Anterior cingulate cortex (tissue), 58 donors: ENCODE results near the gene GTPBP1.

Experiments
- DNase-seq, 58 donors: peaks; one replicate each; lab custom pipeline; 2025; lab: John Stamatoyannopoulos, UW

Gene GTPBP1

DNA sequence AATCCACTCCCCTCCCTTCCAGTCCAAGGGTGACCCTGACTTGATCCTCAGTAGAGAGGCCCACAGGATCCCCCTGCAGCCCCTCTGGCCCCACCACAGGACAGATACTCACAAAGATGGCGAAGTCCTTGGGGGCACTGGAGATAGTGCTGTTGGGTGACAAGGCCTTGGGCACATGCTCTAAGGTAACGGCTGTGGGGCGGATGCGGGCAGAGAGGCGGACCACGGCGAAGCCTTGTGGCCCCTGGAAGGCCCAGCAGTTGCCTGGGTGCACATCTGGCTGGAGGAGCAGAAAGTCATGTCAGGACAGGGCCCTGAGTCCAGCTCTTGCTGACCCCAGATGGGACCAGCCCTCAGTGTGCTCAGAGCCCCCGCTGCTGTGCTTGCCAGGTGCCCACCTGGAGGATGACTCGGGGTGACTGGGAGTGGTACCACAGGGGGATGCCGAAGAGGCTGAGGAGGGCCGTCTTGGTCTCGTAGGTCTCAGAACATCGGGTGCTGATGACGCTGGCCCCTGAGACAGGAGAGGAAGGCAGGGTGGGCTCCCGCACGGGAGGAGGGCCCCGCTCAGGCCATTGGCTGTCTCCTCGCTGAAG lies 32.8 kb downstream of the GTPBP1 start:
- no peak for DNase-seq

DNA sequence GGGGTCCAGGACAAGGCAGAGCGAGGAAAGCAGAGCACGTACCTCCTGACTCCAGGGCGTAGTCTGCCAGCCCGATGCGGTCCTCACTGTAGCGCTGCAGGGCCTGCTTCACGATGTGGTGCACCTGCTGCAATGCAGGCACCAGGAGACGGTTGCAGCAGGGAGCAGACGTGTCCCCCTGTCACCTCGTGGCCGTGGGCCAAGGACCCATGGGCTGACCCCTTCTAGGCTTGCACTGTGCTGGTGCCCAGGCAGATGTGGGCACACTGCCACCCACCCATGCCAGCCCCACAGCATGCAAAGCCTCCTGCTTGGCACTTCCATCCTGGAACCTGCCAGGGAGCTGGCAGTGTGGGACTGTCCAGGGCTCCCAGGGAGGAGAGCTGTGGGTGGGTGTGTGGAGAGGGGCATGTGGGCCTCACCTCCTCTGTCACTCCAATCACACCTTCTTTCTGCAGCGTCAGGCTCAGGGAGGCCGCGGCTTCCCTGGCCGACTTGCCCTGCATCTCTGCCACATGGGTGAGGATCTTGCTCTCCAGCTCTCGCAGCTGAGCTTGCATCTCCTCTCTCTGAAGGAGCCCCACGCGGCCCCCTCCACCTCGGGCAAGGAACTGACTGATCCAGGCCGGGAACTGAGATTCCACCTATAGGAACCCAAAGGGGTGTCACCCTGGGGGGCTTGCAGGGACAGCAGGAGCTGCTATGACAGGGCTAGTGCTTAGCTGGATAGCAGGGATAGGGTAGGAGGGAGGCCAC lies 33.7 kb downstream of the GTPBP1 start:
- peak in 1 of 58 donors; percentile 37 for DNase-seq

DNA sequence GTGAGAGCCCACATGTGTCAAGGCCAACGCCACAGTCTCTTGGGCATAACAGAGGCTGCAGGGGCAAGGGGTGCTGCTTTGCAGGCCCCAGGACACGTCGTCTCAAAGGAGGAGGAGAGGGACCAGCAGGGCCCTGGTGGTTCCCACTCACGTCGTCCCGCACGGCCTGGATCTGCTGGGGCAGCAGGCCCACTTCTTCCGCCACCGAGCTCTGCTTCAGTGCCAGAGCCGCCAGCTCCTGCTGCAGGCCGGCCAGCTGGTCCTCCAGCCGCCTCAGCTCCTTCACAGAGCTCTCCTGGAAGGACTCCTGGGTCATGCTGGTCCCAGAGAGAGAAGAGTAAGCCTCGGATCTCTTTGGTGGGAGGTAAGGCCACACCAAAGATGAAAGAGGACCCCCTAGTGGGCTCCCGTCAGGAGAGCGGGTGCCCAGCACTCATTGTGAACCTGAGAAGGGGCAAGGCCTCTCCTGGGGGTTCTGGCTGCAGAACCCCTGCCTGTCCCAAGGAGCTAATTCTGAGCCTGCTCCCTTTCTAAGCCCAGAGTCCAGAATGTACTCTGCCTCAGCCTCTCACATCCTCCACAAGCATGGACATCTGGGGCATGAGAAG lies 34.5 kb downstream of the GTPBP1 start:
- peak in 3 of 58 donors; percentile 22 to 36 (median 27) for DNase-seq

DNA sequence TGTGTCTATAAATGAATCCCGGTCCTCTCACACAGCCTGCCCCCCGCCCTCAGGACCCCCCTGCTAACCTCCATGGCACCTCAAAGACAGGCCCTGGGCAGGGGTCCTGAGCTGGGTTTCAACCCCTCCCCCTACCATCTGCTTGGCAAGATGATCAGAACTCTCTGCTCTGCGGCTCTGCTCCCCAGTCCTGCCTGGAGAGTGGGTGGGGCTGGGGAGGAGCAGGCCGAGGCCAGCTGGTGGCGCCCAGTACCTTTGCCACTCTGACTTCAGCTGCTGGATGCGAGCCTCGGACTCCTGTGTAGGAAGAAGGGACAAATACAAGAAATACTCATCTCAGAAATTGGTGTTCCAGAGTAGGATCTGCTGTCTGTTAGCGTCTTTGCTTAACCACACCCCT lies 35.0 kb downstream of the GTPBP1 start:
- DNase-seq = peak in 1 of 58 donors; percentile 60

DNA sequence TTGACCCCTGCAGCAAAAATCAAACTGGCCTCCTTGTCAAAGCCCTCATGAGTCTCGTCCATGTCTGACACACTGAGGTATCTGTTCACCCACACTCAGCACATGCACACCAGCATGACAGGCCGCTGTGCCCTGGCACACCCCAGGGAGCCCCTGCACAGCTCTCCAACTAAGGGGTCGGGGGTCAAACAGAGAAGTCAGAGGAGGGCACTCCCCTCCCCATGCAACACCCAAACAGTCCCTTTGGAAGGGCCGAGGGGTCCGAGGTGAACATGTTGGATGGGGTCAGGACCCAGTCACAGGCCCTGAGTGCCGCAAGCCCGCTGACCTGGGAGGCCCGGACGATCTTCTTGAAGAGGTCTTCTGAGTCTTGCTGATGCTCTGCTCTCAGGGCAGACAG lies 35.4 kb downstream of the GTPBP1 start:
- no peak for DNase-seq

DNA sequence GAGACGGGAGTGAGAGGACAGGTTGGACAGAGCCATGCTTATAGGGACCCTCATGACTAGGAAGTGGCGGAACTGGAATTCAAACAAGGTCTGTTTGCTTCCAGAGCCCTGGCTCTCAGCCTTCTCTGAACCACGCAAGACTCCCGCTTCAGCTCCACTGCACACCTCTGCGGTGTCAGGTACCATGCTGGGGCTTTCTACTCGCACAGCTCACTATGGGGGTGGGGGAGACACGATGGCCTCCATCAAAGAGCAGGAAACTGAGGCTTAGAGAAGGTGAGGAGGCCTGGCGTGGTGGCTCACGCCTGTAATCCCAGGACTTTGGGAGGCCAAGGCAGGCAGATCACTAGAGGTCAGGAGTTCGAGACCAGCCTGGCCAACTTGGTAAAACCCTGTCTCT lies 35.8 kb downstream of the GTPBP1 start:
- no peak for DNase-seq

DNA sequence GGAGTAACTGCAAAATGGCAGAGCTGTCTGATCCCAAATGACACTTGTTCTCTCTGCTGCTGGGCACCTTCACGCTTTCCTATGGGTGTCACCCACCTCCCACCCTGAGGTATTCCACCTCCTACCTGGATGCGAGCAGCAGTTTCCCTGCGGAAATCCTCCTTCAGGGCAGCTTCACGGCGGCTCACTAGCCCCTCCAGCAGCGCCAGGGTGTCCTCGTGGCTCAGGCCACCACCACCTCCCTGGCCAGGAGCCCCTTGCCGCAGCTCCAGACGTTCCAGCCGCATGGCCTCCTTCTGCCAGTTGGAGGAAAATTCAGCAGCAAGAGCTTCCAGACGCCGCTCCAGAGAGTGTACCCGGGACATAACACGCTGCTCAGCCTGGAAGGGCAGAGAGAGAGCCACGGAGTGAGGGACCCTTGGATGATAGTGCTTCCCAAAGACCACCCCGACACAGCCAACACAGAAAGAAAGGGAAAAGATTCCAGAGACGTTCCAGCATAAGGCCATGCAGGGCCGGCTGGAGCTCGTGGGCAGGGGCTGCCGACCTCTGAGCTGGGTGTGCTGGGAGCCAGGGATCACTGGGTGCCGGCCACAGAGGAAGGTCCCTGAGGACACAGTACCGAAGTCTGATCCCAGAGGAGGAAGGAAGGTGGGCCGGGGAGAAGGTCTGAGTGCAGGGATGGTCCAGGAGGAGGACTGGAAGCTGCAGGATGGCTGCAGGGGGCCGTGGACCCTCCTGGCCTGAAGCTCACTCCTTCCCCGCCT lies 36.6 kb downstream of the GTPBP1 start:
- no peak for DNase-seq

DNA sequence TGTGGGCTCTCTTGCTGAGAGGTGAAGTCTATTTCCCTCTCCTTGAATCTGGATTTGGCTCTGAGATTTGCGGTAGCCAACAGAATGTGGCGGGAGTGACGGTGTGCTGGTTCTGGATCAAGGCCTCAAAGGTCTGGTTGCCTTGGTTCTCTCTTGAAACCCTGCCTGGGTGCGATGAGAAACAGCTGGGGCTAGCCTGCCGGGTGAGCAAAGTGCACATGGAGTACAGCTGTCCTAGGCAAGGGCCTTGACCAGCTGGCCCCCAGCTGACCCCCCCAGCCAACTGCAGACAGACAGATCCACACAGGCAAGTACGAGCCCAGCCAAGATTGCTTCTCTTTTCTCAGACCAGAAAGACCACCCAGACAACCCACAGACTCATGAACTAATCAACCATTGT lies 39.2 kb downstream of the GTPBP1 start:
- DNase-seq = peak in 4 of 58 donors; percentile 22 to 32 (median 27)

DNA sequence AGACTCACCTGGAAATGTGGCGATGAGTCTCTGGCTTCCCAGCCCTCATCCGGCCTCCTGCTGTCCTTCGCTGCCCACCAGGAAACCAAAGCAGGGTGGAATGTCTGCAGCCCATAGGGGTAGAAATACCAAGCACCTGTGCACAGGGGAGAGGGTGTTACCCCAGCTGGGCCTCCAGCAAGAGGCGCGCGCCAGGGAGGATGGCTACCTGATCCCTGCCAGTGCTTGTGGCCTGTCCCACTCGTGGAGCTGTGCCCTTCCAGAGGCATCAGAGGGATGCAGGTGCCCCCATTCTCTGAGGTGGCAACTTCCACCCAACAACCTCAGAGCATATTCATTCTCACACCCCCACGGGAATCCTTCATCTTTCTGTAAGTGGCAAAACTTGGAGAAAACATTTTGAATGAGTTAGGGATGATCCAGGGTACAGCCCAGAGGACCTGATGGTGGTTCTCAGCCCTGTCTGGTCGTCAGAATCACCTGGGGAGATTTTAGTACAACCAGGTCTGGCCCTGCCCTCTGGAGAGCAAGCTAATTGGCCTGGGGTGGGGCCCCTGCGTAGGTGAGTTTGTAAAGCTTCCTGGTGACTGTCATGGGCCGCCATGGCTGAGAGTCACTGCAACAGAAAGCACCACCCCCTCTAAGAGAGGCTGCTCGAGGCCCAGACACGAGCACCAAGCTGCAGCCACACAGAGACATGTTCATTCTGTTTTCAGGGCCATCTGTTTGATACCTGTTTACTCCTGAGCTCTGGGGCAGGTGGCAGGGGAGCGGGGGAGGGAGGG lies 40.1 kb downstream of the GTPBP1 start:
- DNase-seq = no peak

DNA sequence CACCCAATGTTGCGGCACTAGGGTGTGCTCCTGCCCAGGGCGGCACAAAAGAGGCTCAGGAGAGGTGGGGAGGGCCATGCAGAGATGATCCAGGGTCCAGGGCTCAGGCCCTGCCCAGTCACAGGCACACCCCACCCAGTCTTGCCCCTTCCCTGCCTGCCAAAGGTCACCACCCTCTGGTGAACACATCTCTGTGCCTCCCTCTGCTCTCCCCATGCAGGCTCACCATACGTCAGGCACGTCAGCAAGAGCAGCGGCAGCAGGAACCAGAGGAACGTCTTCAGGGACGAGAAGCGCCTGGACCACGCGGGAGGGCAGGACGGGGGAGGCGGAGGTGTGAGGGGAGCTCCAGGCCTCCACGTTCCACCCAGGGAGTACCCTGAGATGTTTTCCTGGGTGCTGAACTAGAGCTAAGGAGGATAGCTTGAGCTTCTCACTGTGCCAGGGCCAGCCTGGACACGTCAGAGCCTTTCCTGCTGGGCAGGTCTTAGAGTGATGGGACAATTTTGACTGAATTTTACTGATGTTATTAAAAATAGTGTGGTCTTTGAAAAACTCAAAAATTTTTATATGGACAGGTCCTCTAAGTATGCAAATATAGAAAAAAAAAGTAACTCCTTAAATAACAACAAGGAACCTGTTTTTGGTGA lies 42.9 kb downstream of the GTPBP1 start:
- no peak for DNase-seq

DNA sequence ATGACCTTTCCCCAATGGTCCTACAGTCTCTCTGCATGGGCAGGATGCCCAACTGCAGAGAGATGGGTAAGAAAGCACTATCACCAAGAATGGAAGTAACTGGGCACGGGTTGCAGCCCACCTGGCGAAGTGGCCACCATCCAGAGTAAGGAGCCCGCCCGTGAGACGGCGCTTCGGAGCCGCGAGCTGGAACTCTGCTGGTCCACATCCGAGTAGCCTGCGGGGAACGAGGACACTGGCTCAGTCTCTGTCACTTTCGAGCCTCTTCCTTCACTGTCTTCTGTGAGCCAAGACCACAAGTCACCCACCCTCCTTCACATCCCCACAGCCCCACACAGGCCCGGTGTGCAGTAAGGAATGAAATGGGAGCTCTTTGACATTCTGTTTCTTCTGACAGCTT lies 44.4 kb downstream of the GTPBP1 start:
- DNase-seq = no peak

DNA sequence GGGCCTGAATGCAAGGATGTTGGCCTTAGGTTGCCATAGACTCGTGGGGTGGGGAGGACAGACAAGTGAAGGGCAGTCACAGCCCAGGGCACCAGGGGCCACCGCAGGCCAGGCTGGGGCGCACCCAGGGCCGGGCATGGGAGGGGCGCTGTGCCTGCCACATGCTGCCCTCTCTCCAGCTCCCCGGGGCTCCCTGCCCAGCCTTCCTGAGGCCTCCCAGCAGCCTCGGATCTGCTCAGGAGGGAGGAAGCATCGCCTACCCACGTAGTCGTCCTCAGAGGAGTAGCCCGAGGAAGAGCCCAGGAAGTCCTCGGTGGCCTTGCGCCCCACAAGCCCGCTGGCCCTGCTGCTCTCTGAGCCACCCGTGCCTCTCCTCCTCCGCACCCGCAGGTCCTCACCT lies 44.9 kb downstream of the GTPBP1 start:
- no peak for DNase-seq

DNA sequence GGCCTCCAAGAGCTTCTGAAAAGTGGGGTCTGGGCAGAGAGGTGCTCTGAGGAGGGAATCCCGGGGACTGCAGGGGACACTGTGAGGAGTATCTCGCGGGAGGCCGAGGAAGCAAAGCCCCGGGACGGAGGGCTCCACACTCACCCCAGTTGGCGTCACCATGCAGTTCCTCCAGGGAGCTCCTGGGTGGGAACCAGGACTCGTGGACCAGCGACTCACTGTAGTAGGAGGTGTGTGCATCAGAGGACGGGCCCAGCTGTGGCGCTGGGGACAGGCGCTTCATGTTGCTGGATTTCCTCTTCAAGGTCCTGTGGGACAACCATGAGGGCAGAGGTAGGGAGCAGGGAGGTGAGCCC lies 45.3 kb downstream of the GTPBP1 start:
- no peak for DNase-seq

DNA sequence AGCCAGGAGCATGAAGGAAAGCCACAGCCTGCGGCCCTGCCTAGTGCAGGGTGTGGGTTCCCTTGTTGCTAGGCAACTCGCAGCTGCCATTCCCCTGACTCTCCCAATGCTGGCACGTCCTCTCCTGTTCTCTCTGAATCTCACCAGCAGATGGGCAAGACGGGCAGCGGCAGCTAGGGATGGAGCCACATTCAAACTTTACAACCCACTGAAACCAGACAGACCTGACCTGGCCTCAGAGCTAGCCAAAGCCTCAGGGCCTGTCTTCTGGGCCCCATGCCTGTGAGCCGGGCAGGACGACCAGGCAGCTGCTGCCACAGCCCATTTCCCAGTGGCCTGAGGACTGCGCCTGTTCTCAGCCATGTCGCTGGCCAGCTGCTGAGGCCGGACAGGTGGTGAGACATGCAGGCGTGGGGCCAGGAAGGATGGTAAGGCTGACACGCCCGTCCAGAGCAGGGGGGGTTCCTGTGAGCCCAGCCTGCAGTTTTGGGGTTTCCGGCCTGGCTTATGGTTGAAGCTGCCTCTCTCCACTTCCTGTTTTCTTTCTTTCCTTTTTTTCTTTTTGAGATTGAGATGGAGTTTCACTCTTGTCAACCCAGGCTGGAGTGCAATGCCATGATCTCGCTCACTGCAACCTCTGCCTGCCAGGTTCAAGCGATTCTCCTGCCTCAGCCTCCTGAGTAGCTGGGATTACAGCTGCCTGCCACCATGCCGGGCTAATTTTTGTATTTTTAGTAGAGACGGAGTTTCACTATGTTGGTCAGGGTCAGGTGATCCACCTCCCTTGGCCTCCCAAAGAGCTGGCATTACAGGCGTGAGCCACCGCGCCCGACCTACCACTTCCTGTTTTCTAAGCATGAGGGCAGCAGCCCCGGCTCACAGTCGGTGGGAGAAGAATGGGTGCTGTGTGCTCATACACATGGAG lies 45.9 kb downstream of the GTPBP1 start:
- peak in 13 of 58 donors; percentile 17 to 51 (median 37) for DNase-seq

DNA sequence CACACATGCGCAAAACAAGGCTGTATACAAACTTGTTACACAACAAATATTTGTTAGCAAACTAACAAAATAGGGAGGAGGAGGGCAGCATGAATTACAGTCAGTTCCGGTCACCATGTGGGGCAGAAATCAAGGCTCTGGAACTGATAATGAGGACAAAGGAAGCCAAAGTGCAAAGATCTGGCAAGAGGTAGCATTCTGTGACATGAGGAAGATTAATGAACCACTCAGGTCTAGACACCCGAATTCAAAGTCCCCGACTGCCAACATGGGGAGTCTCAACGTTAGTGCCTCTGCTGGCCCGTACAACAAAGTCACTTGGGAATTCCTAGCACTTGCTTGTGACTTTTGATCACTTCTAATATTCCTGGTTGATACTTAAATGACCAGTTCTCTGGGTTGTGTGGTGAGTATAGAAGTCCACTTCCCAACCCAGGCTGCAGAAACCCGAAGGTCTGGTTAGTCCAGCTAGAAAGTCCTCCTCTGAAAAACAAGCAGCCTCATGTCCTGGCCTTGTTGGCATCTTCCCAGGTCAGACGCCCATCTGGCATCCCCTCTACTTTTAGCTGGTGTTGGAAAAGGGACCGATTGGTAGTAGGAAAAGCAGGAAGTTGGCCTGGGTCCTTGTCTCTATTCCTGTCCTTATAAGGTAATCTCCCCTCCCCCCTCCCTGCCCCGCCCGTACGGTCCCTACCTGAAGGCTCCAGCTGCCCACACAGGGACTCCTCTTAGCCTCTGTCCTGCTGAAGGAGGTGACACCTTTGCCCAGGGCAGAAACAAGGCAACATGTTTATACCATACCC lies 48.4 kb downstream of the GTPBP1 start:
- peak in 40 of 58 donors; percentile 28 to 83 (median 56) for DNase-seq

DNA sequence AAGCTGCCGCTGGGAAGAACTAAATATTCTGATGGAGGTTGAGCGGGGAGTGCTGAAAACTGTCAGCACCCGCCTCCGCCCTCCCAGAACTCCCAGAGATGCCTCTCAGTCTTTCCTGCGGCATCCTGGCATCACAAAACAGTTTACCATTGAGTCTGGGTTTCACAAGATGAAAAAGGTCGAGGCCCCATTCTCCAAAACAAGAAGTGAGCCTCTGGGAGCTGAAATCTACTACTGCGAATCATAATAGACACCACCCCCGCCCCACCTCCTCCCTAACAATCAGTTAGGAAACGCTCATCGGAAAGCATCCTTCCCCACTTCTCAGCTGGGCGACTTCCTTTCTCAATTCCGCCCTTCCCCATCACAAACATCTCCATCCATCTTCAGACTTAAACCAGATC lies 49.0 kb downstream of the GTPBP1 start:
- peak in 16 of 58 donors; percentile 32 to 83 (median 58) for DNase-seq

DNA sequence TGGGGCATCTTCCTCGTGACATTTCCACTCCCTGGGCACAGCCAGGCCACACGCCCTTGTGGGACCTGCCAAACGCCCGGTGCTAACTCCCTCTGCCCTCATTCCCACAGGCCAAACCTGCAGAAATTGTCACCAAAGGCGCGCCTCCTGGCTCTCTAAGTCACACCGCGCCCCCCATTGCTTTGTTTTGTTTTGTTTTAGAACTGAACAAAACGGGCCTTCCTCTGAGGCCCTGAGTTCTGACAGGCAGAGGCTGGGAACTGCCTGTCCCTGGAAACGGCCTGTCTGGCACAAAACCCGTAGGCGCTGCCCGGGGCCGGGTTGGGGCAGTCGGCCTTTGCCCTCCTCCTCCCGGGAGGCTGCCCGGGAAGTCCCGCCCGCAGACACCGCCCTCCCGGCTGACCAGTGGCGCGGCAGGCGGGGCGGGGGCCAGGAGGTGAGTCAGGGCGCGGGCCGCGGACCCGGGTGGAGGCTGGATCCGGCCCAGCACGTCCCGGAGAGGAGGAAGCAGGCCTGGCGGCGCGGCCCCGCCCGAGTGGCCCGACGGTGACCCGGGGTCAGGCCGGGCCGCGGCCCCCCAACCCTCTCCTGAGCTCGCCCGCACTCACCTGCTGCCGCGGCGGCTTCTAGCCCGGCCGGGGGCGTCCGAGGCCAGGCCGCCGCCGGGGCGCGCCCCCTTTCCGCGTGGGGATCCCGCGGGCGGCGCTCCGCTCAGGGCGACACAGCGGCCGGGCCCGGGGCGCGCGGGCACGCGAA lies 49.6 kb downstream of the GTPBP1 start:
- DNase-seq = peak in 57 of 58 donors; percentile 19 to 95 (median 76)
